ENCODE data around the gene EFEMP1.

DNA sequence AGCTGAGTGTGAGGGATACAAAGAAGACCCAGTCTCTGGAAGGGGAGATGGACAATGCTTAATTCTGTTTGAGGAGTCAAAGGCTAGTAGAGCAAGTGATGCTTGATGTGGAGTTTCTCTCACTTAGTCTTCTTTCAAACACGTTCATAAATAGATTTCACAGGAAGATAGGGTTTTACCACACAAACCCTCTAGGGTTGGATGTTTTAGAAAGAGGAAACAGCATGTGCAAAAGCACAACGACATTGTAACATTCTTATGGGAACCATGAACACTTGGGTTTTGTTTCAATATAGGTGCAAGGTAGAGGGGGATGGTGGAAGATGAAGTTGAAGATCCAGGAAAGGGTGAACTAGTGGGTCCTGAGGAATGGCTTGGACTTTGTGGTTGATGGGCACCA is 10.8 kb upstream of the EFEMP1 start:
- TF ChIP-seq, protein P1, sequence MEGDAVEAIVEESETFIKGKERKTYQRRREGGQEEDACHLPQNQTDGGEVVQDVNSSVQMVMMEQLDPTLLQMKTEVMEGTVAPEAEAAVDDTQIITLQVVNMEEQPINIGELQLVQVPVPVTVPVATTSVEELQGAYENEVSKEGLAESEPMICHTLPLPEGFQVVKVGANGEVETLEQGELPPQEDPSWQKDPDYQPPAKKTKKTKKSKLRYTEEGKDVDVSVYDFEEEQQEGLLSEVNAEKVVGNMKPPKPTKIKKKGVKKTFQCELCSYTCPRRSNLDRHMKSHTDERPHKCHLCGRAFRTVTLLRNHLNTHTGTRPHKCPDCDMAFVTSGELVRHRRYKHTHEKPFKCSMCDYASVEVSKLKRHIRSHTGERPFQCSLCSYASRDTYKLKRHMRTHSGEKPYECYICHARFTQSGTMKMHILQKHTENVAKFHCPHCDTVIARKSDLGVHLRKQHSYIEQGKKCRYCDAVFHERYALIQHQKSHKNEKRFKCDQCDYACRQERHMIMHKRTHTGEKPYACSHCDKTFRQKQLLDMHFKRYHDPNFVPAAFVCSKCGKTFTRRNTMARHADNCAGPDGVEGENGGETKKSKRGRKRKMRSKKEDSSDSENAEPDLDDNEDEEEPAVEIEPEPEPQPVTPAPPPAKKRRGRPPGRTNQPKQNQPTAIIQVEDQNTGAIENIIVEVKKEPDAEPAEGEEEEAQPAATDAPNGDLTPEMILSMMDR (IDR thresholded peaks at IDR 0.05), result no peak
- TF ChIP-seq TCF7 (CRISPR knock-in tag; IDR thresholded peaks at IDR 0.05; ENCODE audit: low read depth), result no peak
- no peak for TF ChIP-seq KAT7 (CRISPR knock-in tag; IDR thresholded peaks at IDR 0.05; ENCODE audit: borderline replicate concordance)
- no peak for TF ChIP-seq ELF4 (CRISPR knock-in tag; IDR thresholded peaks at IDR 0.05; ENCODE audit: low read depth)
- no peak for TF ChIP-seq ZNF317 (CRISPR knock-in tag; IDR thresholded peaks at IDR 0.05; ENCODE audit: borderline replicate concordance, low read depth)
- TF ChIP-seq, protein P2, sequence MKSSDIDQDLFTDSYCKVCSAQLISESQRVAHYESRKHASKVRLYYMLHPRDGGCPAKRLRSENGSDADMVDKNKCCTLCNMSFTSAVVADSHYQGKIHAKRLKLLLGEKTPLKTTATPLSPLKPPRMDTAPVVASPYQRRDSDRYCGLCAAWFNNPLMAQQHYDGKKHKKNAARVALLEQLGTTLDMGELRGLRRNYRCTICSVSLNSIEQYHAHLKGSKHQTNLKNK (CRISPR knock-in tag; IDR thresholded peaks at IDR 0.05), result no peak
- TF ChIP-seq ZNF138 (CRISPR knock-in tag; conservative IDR thresholded peaks at IDR 0.05), result no peak
- TF ChIP-seq MAX (CRISPR knock-in tag; IDR thresholded peaks at IDR 0.05), result no peak
- no peak for TF ChIP-seq SMAD3 (CRISPR knock-in tag; IDR thresholded peaks at IDR 0.05; ENCODE audit: borderline replicate concordance)
- TF ChIP-seq TEAD4 (CRISPR knock-in tag; IDR thresholded peaks at IDR 0.05), result no peak
- TF ChIP-seq, protein P3, sequence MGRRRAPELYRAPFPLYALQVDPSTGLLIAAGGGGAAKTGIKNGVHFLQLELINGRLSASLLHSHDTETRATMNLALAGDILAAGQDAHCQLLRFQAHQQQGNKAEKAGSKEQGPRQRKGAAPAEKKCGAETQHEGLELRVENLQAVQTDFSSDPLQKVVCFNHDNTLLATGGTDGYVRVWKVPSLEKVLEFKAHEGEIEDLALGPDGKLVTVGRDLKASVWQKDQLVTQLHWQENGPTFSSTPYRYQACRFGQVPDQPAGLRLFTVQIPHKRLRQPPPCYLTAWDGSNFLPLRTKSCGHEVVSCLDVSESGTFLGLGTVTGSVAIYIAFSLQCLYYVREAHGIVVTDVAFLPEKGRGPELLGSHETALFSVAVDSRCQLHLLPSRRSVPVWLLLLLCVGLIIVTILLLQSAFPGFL (CRISPR knock-in tag; IDR thresholded peaks at IDR 0.05; ENCODE audit: borderline replicate concordance), result no peak
- TF ChIP-seq SMAD4 (CRISPR knock-in tag; IDR thresholded peaks at IDR 0.05), result no peak
- no peak for TF ChIP-seq GTF2I (CRISPR knock-in tag; conservative IDR thresholded peaks at IDR 0.05)
- TF ChIP-seq USF2 (CRISPR knock-in tag; IDR thresholded peaks at IDR 0.05), result no peak

All from WTC11 (cell line).